Hypothalamus (tissue), 51 donors: ENCODE results near the gene PARP16.
A peak's percentile ranks its signal among the peaks of the same experiment; 100 is the strongest.

Source experiments
- DNase-seq, 51 donors: peaks; one replicate each; lab custom pipeline; 2025; lab: John Stamatoyannopoulos, UW

The PARP16 gene

DNA sequence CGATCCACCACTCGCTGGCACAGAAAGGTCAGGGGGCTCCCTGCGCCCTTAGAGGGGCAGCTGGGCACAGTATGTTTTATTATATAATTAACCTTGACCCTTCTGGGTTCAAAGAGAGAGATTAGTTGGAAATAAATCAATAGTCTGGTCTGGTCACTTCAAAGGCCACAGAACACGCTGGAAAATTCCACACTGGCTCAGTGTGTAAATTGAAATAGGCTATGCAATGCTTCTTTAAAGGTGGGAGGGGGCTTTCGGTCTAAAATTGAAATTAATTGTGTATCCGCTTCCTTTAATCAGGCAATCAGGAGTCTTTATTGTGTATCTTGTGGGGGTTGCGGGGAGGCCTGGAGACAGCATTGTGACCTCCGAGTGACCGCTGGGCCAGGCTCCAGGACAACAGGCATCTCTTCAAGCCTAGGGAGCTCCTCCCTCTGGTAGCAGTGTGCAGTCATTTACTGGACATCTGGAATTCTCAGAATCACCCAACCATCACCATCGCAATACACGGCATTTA lies 25.8 kb upstream of the PARP16 start:
- DNase-seq: peak in 25 of 51 donors; percentile 11 to 68 (median 46)

DNA sequence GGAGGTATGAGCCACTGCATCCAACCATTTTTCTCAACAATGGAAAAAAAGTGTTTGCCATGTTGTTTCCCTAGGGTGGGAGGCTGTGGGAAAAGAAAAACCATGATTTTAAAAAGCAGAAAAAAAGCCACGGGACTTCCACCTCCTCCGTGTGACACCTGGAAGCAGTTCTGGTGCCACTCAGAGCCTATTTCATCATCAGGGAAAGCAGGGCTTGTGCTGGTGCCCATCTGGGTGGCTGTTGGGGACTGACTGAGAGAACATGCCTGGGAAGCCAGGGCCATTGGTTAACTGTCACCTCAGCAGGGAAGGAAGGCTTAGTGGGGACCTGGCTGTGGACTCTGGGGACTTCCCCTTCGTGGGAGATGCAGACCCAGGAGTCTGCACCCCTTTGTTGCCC lies 25.1 kb upstream of the PARP16 start:
- DNase-seq: no peak

DNA sequence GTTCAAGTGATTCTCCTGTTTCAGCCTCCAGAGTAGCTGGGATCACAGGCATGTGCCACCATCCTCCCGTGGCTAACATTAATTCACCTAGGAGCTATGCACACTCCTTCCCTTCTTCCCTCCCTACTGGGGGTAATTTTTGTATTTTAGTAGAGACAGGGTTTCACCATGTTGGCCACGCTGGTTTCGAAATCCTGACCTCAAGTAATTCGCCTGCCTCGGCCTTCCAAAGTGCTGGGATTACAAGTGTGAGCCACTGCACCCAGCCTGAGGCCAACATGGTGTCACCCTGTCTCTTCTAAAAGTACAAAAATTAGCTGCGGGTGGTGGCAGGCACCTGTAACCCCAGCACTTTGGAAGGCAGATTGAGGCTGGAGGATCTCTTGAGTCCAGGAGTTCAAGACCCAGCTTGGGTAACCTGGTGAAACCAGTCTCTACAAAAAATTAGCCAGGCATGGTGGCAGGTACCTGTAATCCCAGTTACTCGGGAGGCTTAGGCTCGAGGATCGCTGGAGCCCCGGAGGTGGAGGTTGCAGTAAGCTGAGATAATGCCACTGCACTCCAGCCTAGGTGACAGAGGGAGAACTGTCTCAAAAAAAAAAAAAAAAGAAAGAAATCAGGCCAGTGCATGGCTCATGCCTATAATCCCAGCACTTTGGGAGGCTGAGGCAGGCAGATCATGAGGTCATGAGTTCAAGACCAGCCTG lies 23.9 kb upstream of the PARP16 start:
- no peak for DNase-seq

DNA sequence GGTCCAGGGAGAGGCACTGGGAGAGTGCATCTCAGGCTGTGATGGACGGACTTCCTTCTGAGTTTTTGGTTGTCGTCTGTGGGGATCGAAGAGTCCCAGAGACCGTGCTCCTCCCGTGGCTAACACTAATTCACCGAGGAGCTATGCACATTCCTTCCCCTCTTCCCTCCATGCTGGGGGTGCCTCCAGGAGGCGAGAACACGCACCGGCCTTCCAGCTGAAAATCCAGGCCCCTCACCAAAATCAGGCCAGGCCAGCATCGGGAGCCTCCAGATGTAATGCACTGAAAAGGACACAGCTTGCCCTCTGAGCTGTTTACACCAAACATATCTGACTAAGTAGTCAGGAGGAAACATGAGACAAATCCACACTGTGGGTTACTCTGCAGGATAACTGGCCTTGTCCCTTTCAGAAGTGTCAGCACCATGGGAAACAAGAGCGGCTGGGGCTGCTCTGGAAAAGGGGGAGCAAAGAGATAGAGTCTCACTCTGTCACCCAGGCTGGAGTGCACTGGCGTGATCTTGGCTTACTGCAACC lies 23.3 kb upstream of the PARP16 start:
- no peak for DNase-seq

DNA sequence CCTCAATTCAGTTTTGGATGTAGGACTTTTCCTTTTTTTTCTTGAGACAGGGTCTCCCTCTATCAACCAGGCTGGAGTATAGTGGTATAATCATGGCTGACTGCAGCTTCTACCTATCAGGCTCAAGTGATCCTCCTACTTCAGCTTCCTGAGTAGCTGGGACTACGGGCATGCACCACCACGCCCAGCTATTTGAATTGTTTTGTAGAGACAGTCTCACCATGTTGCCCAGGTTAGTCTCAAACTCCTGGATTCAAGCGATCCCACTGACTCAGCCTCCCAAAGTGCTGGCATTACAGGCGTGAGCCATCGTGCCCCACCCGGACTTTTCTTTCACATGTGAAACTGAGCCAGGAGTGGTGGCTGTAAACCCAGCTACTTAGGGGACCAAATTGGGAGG lies 21.3 kb upstream of the PARP16 start:
- no peak for DNase-seq

DNA sequence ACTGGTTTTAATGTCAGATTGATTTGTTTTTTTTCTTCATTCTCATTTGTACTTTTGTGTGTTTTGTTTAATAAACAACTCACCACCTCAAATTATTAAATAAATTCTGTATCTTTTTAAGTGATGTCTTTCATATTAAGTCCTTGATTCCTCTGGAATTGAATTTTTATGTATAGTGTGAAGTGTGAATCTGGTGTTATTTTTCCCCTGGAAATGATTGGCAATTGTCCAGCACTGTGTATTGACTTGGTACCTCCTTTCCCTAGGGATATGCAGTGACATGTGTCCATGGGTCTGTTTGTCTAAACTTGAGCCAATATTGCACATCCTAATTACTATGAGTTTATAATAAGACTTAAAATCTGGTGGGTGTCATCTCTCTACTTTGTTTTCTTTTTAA lies 19.9 kb upstream of the PARP16 start:
- DNase-seq: no peak

DNA sequence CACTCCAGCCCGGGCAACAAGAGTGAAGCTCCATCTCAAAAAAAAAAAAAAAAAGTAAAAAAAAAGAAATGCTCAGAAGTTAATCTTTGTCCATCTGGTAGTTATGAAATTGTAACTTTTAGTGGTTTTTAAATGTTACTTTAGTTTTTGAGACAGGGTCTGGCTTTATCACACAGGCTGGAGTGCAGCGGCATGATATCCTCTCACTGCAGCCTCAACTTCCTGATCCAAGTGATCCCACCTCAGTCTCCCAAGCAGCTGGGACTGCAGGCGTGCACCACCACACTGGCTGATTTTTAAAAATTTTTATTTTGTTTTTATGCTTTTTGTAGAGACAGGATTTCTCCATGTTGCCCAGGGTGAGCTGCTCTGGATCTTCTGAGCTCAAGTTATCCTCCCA lies 19.1 kb upstream of the PARP16 start:
- no peak for DNase-seq

DNA sequence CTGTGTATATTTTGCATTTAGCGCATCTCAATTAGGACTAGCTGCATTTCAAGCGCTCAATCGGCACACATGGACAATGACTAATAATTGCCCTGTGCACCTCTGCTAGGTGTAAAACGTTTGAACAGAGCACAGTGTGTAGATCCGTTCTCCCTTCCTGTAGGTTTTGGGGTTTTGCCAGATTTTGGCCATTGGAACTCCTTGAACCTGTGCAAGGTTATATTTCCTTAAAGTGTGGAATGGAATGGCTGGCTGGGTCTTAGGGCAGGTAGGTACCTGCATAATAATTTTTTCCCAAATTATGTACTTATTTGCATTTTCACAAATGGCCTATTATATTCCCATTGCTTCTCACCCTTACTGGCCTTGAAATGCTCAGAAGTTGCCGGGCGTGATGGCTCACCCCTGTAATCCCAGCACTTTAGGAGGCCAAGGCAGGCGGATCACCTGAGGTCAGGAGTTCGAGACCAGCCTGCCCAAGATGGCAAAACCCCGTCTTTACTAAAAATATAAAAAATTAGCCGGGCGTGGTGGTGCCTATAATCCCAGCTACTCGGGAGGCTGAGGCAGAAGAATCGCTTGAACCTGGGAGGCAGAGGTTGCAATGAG lies 18.6 kb upstream of the PARP16 start:
- peak in 1 of 51 donors; percentile 23 for DNase-seq

DNA sequence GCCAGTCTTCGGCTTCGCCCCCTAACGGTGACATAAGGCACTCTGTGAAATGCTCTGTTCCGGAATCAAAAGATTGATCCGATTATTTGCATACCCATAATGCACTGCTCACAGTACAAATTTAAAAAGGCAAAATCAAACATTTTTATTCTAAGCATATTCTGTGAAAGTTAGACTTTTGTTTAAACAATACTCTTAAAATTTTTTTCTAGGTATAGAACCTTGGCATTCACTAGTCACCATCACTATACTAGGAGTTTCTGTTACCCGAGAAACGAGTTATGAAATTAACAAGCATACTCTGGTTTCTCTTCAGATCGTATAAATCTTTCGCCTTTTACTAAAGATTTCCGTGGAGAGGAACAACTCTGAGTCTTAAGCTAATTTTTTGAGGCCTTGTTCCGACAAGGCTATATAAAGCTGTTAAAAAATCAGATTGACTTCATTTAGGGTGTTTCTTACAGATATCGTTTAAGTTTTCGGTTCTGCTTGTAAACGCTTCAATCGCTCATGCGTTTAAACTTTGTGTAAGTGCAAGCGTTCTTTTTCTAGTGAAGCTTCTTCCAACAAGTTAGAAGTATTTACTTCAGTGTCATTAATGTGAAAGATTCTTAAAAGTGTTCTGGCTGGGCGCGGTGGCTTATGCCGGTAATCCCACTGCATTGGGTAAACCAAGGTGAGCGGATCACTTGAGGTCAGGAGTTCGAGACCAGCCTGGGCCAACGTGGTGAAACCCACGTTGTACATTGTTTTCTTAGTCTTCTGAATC lies 17.9 kb upstream of the PARP16 start, which contains the start of gene RNU5B-1:
Gene RNU5B-1 (plus strand): TSS at position 297 of the 769 bp plus-strand sequence.
- DNase-seq: peak in 36 of 51 donors; percentile 11 to 98 (median 52)

DNA sequence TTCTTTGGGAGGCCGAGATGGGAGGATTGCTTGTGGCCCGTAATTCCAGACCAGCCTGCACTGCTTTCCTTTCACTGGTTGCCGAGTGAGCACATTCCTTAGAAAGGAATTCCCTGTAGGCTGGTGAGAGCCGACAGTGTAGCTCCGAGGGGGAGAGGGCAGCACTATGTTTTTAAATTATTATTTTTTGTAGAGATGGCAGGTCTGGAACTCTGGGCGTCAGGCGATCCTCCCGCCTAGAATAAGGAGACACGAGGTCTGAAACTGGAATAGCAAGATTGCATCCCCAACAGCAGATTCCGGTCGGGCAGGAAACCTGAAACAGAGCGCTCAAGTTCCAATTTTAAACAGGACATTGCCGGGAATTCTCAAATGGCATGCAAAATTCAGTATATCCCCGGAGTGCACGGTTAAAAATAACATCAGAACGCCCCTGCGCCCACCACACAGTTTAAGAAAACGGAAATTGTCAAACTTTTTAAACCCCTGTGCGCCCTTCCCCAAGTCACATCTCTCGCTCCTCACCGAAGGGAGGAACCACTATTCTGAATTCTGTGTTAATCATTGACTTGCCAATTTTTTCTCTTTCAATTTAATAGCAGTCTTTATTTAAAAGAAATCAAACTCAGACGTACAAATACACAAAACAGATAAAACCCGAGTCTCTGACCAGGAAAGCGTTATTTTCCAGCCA lies 17.2 kb upstream of the PARP16 start:
- peak in 36 of 51 donors; percentile 12 to 86 (median 40) for DNase-seq

DNA sequence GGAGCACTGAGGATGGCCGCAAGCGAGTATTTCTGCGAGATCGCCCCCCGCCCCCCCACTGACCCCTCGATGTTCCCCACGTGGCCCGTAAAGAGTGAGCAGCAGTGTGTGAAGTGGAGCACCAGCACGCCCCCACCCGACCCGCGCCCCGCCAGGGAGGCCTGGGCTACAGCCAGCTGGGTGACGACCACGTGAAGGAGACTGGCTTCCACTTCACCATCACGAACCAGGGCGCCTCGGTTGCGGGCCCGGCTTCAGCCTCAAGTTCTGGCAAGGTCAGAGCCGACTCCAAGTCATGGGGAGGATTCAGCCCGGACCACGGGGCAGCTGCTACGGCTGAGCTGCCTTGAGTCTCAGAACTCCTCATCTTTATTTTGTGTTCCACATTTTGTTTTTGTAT lies 15.4 kb upstream of the PARP16 start:
- peak in 9 of 51 donors; percentile 8 to 29 (median 17) for DNase-seq

DNA sequence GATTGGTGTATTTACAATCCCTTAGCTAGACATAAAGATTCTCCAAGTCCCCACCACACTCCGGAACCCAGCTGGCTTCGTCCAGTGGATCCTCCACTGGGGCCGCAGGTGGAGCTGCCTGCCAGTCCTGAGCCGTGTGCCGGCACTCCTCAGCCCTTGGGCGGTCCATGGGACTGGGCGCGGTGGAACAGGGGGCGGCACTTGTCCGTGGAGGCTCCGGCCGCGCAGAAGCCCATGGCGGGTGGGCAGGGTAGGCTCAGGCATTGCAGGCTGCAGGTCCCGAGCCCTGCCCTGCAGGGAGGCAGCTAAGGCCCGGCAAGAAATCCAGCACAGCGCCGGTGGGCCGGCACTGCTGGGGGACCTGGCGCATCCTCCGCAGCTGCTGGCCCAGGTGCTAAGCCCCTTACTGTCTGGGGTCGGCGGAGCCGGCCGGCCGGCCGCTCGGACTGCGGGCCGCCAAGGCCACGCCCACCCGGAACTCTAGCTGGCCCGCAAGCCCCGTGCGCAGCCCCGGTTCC lies 14.3 kb upstream of the PARP16 start:
- DNase-seq: no peak

DNA sequence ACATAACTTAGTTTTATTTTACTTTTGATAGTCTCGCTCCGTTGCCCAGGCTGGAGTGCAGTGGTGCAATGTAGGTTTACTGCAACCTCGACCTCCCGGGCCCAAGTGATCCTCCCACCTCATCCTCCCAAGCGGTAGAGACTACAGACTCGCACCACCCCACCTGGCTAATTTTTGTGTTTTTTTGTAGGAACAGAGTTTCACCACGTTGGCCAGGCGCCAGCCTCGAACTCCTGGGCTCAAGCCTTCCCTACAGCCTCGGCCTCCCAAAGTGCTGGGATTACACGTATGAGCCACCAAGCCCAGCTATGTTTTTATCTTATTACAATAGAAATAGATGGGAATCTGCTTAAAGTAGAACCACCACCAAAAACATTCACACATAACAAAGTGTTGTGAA lies 12.0 kb upstream of the PARP16 start:
- no peak for DNase-seq

DNA sequence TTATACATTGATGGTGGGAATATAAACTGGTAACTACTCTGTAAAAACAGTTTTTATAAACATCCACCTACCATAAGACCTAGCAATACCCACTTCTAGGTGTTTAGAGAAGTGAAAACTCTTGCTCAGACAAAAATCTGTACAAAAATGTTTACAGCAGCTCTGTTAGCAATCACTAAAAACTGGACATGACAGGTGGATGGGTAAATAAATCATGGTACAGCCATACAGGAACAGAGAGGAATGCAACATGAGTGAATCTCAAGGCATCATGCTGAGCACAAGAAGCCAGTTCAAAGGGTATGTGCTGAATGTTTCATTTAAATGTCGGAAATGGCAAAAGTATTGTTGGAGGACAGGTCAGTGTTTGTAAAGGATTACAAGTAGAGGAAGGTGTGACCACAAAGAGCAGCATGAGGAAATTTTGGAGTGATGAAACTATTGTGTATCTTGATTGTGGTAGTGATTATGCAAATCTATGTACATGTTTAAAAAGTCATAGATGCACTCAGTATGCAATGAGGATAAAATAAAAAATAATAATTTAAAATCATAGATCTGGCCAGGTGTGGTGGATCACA lies 6.3 kb upstream of the PARP16 start:
- DNase-seq: no peak

DNA sequence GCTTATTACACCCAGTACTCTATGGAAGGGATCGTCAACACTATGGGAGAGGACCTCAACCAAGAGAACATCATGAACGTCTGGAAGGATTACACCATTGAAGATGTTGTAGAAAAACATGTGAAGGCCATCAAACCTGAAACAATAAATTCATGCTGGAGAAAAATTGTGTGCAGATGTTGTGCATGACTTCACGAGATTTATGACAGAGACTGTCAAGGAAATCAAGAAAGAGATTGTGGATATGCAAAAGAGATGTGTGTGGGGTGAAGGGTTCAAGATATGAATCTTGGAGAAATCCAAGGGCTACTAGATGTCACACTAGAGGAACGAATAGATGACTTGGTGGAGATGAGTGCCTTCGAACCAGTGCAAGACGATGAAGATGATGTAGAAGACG lies 3.5 kb upstream of the PARP16 start:
- no peak for DNase-seq

DNA sequence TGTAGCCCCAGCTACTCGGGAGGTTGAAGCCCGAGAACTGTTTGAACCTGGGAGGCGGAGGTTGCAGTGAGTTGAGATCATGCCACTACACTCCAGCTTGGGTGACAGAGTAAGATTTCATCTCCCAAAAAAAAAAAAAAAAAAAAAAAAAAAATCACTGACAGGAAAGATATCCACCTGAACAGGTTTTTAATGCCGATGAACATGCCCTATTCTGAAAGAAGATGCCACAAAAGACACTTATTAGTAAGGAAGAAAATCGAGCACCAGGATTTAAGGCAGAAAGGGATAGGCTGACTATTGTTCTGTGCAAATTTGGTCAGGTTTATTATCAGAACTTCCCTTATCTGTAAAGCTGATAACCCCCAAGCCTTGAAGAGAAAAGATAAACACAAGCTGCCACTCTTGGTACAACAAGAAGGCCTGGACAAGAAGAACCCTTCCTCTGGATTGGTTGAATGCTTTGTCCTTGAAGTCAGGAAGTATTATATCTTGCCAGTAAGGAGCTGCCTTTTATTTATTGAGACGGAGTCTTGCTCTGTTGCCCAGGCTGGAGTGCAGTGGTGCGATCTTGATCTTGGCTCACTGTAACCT lies 2.7 kb upstream of the PARP16 start:
- DNase-seq: no peak

DNA sequence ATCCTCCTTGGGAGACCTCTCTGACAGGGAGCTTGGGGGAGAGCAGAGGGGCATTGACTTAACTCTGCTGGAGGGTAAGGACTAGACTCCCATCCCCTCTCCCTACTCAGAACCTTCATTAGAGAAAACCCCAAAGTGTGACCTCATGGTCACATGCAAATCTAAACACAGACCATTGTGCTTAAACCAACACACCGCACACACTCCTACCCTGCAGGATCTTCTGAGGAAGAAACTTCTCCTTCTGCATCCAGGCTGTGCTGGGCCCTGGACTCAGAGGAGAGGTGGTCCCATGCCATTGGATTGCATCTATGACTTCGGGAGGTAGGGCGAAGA lies 805 bp upstream of the PARP16 start:
- no peak for DNase-seq

DNA sequence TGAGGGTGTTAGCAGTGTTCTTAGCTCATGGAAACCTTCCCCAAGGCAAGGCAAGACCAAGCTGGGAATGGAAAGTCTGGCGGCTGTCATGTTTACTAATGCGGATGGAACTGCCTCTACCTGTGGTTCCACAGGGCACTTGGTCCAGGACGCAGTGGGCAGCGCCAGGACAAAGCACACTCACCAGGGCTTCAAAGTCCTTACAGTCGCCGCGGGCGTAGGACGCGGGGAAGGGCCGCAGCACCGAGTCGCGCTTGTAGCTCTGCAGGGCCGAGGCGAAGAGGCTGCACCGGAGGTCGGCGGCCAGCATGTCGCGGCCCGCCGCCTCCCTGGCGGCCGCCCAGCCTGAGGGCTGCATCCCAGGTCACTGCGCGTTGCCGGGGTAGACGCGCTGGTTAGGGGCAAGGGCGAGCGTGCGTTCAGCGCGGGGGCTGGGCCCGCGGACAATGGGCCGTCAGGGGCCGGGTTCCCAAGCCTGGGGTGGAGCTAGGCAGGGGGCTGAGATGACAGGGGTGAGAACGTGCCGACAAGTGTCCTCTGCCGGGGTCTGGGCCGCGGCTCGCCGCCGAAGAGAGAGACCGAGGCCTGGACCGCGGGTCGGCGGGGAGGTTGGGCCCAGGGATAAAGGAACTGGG lies 497 bp downstream of the PARP16 start:
- DNase-seq: peak in 23 of 51 donors; percentile 39 to 80 (median 55)
